HPDE6-E6E7 (cell line): ENCODE data around the gene ALS2CL.
"Not testable (repeated sequence)": the region's sequence is repeated elsewhere in the genome, so short reads cannot be mapped to it uniquely, and the experiment has no call there.

ENCODE experiments used
- DNase-seq: peaks from one replicate; pipeline ENCODE4 v3.0.0; 2011; ENCODE audit warnings: missing footprints; ENCODE audit errors: extremely low spot score

ALS2CL gene

GRCh38 chr3:46693038-46693891 lies at the start of gene ALS2CL:
Gene ALS2CL, minus strand, starts transcription at chr3:46693679. Its CDS starts 4,239 bp downstream, at chr3:46689440.
- no peak for DNase-seq

- DNase-seq = no peak
Observed at GRCh38 chr3:46742992-46743585, 49.6 kb upstream of the ALS2CL start.

GRCh38 chr3:46739565-46739964 lies 46.1 kb upstream of the ALS2CL start:
- DNase-seq = not testable (repeated sequence)

GRCh38 chr3:46737329-46737731 lies 43.9 kb upstream of the ALS2CL start:
- no peak for DNase-seq

- DNase-seq = no peak
Observed at GRCh38 chr3:46736006-46736872, 42.8 kb upstream of the ALS2CL start.

- no peak for DNase-seq
Observed at GRCh38 chr3:46734773-46735172, 41.3 kb upstream of the ALS2CL start.

GRCh38 chr3:46733026-46733800 lies 39.7 kb upstream of the ALS2CL start:
- DNase-seq = no peak

- no peak for DNase-seq
Observed at GRCh38 chr3:46731795-46732194, 38.3 kb upstream of the ALS2CL start.

- no peak for DNase-seq
Observed at GRCh38 chr3:46730819-46731218, 37.3 kb upstream of the ALS2CL start.

GRCh38 chr3:46729038-46729437 lies 35.6 kb upstream of the ALS2CL start:
- DNase-seq = no peak

GRCh38 chr3:46725621-46726314 lies 32.3 kb upstream of the ALS2CL start:
- no peak for DNase-seq

- DNase-seq = no peak
Observed at GRCh38 chr3:46724424-46724823, 30.9 kb upstream of the ALS2CL start.

GRCh38 chr3:46722443-46722842 lies 29.0 kb upstream of the ALS2CL start:
- DNase-seq = no peak

GRCh38 chr3:46721009-46721408 lies 27.5 kb upstream of the ALS2CL start:
- no peak for DNase-seq

- DNase-seq = no peak
Observed at GRCh38 chr3:46719735-46720271, 26.3 kb upstream of the ALS2CL start.

GRCh38 chr3:46719044-46719565 lies 25.6 kb upstream of the ALS2CL start:
- DNase-seq = no peak

- DNase-seq = no peak
Observed at GRCh38 chr3:46717447-46718231, 24.2 kb upstream of the ALS2CL start, which contains the start of gene PRSS50. Gene PRSS50, minus strand, starts transcription at chr3:46717869. Its CDS starts 45 bp downstream, at chr3:46717824.

- DNase-seq = no peak
Observed at GRCh38 chr3:46716461-46717441, 23.3 kb upstream of the ALS2CL start.
